T-helper 2 cell treated with Interferon-gamma antibody and Interleukin-4, amounts not matched to agents 5 μg/mL and 100 μg/mL, for 36 hours (primary cell): ENCODE measurements around the gene NIN.

Experiments
- DNase-seq: peaks from one replicate; pipeline ENCODE4 v3.0.0; 2021; ENCODE audit warnings: low spot score
- H3K27ac Mint-ChIP-seq: one replicate; pipeline ENCODE4 v1.8.0; 2021; ENCODE audit warnings: mild to moderate bottlenecking, mixed read lengths
- H3K27me3 Mint-ChIP-seq: one replicate; pipeline ENCODE4 v1.8.0; 2021; ENCODE audit warnings: low read depth, mixed read lengths
- H3K36me3 Mint-ChIP-seq: one replicate; pipeline ENCODE4 v1.8.0; 2021; ENCODE audit warnings: low read depth, mixed read lengths
- H3K4me1 Mint-ChIP-seq: one replicate; pipeline ENCODE4 v1.8.0; 2021; ENCODE audit warnings: low read depth, mixed read lengths
- H3K4me3 Mint-ChIP-seq: one replicate; pipeline ENCODE4 v1.8.0; 2022; ENCODE audit warnings: mild to moderate bottlenecking, moderate library complexity, mixed read lengths
- H3K9me3 Mint-ChIP-seq: one replicate; pipeline ENCODE4 v1.8.0; 2021; ENCODE audit warnings: mixed read lengths

NIN gene

GRCh38 chr14:50763382-50764007, 67.5 kb downstream of the NIN start:
- Mint-ChIP-seq H3K4me1 (peaks cover 8% of the 10 kb centered on the region), H3K27ac (no peak overlapping the region), H3K27me3 (no peaks in the 10 kb centered on the region), H3K36me3 (peaks cover 69% of the 10 kb centered on the region), H3K4me3 (no peak overlapping the region), H3K9me3 (no peaks in the 10 kb centered on the region)
- DNase-seq: no peak

DNA sequence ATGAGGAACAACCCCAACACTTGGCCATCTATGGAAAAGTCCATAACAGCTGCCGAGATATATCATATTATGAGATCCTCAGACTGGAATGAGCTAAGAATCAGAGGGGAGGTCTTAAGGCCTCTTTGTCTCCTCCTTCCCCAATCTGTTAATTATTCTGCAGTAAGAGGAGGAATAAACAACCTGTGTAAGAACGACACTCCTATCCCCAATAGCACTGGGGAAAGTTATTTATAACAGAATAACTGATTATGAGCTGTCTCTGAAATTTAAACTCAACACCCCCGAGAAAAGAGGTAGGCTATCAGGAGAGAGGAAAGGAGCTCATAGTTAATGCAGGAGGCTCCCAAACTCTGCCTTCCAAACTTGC, 68.0 kb downstream of the NIN start:
- no peak overlapping the region for H3K27ac Mint-ChIP-seq
- H3K27me3 Mint-ChIP-seq: no peaks in the 10 kb centered on the region
- peaks cover 63% of the 10 kb centered on the region for H3K36me3 Mint-ChIP-seq
- no peak overlapping the region for H3K4me3 Mint-ChIP-seq
- H3K4me1 Mint-ChIP-seq: peaks cover 8% of the 10 kb centered on the region
- no peaks in the 10 kb centered on the region for H3K9me3 Mint-ChIP-seq
- no peak for DNase-seq

GRCh38 chr14:50762001-50762930, 68.7 kb downstream of the NIN start:
- H3K9me3 Mint-ChIP-seq: no peaks in the 10 kb centered on the region
- peak; percentile 69 for DNase-seq
- H3K27me3 Mint-ChIP-seq: no peaks in the 10 kb centered on the region
- no peak overlapping the region for H3K27ac Mint-ChIP-seq
- H3K4me3 Mint-ChIP-seq: no peak overlapping the region
- peaks cover 8% of the 10 kb centered on the region for H3K4me1 Mint-ChIP-seq
- peaks cover 63% of the 10 kb centered on the region for H3K36me3 Mint-ChIP-seq

GRCh38 chr14:50759800-50760543, 71.0 kb downstream of the NIN start:
- no peak overlapping the region for H3K4me3 Mint-ChIP-seq

DNA sequence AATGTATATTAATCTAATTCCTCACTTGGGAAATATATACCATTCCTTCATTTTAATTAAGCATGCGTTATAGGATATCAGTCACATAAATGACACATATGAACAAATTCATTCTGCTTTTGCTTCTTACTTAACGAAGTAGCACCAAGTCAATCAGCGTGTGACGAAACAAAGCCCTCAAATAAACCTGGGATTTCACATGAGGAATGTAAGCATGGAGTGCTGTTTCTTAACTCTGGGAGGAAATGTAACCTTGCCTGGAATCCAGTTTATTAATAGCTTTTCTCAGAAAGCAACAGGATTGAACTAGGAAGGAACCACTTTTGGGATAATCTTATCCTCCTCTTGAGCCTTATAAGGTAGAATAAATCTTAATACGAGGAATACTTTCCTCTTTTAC, 72.0 kb downstream of the NIN start:
- peaks cover 46% of the 10 kb centered on the region for H3K36me3 Mint-ChIP-seq
- H3K9me3 Mint-ChIP-seq: no peaks in the 10 kb centered on the region
- peaks cover 8% of the 10 kb centered on the region for H3K4me1 Mint-ChIP-seq
- H3K4me3 Mint-ChIP-seq: no peak overlapping the region
- no peaks in the 10 kb centered on the region for H3K27me3 Mint-ChIP-seq
- no peak overlapping the region for H3K27ac Mint-ChIP-seq
- no peak for DNase-seq

More at GRCh38 chr14:50759800-50760543, 71.0 kb downstream of the NIN start:
- Mint-ChIP-seq H3K4me1 (peaks cover 8% of the 10 kb centered on the region), H3K36me3 (peaks cover 51% of the 10 kb centered on the region), H3K9me3 (no peaks in the 10 kb centered on the region), H3K27ac (no peak overlapping the region), H3K27me3 (no peaks in the 10 kb centered on the region)
- DNase-seq: no peak

- DNase-seq: no peak
- H3K4me3 Mint-ChIP-seq: no peak overlapping the region
- H3K4me1 Mint-ChIP-seq: peaks cover 8% of the 10 kb centered on the region
- H3K9me3 Mint-ChIP-seq: no peaks in the 10 kb centered on the region
- H3K27me3 Mint-ChIP-seq: no peaks in the 10 kb centered on the region
- peaks cover 46% of the 10 kb centered on the region for H3K36me3 Mint-ChIP-seq
- H3K27ac Mint-ChIP-seq: no peak overlapping the region
Observed at GRCh38 chr14:50758305-50758704, 72.7 kb downstream of the NIN start.

DNA sequence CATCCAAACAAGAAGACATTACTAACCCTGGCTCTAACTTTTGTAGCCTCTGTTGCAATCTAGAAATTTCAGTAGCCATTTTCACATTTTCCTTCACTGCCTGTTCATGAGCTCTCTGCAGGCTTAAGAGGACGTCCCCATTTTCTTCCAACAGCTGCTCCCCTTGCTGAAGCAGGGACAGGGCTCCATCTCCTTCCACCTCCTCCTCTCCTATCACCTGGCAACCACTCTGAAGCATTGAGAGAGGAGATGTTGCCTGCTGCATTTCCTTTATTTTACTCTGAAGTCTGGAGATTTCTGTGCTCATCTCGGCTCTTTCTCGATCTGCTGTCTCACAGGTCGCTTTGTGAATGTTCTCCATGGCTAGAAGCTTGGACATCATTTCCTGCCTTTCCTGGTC, 73.3 kb downstream of the NIN start:
- H3K27ac Mint-ChIP-seq: no peak overlapping the region
- no peaks in the 10 kb centered on the region for H3K27me3 Mint-ChIP-seq
- no peak overlapping the region for H3K4me3 Mint-ChIP-seq
- peaks cover 6% of the 10 kb centered on the region for H3K4me1 Mint-ChIP-seq
- H3K9me3 Mint-ChIP-seq: no peaks in the 10 kb centered on the region
- H3K36me3 Mint-ChIP-seq: peaks cover 43% of the 10 kb centered on the region
- DNase-seq: no peak

- DNase-seq: no peak
- H3K27me3 Mint-ChIP-seq: no peaks in the 10 kb centered on the region
- peaks cover 3% of the 10 kb centered on the region for H3K4me1 Mint-ChIP-seq
- H3K4me3 Mint-ChIP-seq: no peak overlapping the region
- H3K27ac Mint-ChIP-seq: no peak overlapping the region
- H3K36me3 Mint-ChIP-seq: peaks cover 40% of the 10 kb centered on the region
- H3K9me3 Mint-ChIP-seq: no peaks in the 10 kb centered on the region
Observed at GRCh38 chr14:50756300-50756699, 74.7 kb downstream of the NIN start.

DNA sequence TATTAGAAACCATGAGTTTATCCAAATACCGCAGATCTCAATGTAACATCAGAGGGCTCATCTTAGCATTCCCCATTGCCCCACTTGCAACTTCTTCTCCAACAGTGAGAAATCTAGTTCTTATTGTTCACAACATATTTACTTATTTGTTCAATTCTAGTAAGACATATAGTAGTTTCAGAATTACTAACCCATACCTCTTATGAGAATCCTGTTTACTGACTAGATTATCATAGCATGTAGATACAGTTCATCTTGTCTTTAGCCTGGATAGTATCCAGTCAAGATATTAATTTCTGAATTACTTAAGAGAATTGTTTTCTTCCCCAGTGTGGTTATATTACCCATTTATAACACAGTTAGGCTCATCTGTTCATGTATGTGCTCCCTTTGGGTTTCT, 80.6 kb downstream of the NIN start:
- no peak for DNase-seq
- Mint-ChIP-seq H3K27ac (no peak overlapping the region), H3K36me3 (peaks cover 69% of the 10 kb centered on the region), H3K4me3 (no peak overlapping the region), H3K9me3 (no peaks in the 10 kb centered on the region), H3K27me3 (no peaks in the 10 kb centered on the region), H3K4me1 (peaks cover 21% of the 10 kb centered on the region)

DNA sequence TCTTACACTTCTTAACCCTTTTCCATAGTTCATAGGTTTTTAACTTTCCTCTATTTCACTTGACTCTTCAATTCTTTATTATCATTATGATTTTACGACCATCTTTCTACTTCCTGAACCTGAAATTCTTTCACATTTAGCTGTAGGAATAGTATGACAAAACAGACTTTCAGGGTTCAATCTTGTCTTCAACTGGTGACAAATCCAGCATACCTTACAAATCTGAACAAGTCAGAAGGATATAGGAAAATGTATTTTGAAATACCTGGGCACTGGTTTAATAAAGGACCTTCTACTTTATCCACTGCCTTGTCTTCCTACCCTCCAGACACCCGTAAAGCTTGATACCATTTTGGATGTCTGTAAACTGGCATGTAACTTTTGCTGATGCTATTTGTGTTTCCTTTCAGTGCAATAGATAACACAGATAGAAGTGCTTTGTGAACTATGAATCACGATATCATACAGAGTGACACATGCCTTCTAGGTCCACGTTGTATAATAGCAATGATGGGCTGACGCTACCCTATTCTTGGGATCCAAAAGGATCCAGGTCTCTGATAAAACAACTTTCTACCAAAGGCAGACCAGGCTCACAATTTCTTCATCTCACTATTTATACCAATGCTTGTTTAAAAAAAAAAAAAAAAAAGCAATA, 85.4 kb downstream of the NIN start:
- no peak for DNase-seq
- no peaks in the 10 kb centered on the region for H3K27me3 Mint-ChIP-seq
- H3K4me3 Mint-ChIP-seq: no peak overlapping the region
- peaks cover 71% of the 10 kb centered on the region for H3K36me3 Mint-ChIP-seq
- H3K9me3 Mint-ChIP-seq: no peaks in the 10 kb centered on the region
- H3K4me1 Mint-ChIP-seq: peaks cover 24% of the 10 kb centered on the region
- no peak overlapping the region for H3K27ac Mint-ChIP-seq

DNA sequence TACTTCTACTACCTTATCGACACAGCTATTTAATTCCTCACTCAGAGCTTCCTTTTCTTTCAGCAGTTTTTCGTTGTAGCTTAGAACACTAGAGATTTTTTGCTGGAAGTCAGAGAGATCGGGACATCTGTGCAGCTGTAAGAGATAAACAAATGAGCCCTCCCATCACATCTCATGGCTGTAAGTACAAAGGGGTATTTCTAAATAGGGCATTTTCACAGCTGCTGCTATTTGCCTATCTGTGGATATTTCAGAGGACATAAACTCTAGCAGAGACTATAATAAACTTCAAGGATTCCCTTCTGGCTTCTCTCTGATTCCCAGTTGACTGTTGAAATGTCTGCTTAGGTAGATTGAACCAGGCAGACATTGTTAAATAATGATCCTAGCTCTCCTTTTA, 86.7 kb downstream of the NIN start:
- Mint-ChIP-seq H3K4me3 (no peak overlapping the region), H3K27me3 (no peaks in the 10 kb centered on the region), H3K9me3 (no peaks in the 10 kb centered on the region), H3K4me1 (peaks cover 27% of the 10 kb centered on the region), H3K36me3 (peaks cover 70% of the 10 kb centered on the region), H3K27ac (no peak overlapping the region)
- DNase-seq: no peak

DNA sequence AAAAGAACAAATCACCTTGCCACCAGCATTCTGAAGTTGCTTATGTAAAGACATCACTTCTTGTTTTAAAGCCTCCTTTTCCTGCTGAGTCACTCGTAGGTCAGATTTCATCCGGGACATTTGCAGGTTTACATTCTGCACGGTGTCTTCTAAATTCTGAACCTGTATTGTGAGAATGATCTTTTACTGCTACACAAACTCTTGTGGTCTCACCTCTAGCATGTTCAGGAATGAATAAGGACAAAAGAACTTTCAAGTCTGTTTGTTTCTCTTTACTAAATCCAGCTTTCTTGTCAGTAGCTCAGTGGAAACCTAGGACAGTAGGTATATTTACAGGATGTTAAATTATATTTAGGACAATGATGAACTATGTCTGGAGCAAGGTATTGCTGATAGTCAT, 89.4 kb downstream of the NIN start:
- peak; percentile 24 for DNase-seq
- peak overlapping the region; percentile 75 for H3K27ac Mint-ChIP-seq
- H3K4me1 Mint-ChIP-seq: peaks cover 28% of the 10 kb centered on the region
- H3K36me3 Mint-ChIP-seq: peaks cover 62% of the 10 kb centered on the region
- H3K9me3 Mint-ChIP-seq: no peaks in the 10 kb centered on the region
- no peak overlapping the region for H3K4me3 Mint-ChIP-seq
- no peaks in the 10 kb centered on the region for H3K27me3 Mint-ChIP-seq

DNA sequence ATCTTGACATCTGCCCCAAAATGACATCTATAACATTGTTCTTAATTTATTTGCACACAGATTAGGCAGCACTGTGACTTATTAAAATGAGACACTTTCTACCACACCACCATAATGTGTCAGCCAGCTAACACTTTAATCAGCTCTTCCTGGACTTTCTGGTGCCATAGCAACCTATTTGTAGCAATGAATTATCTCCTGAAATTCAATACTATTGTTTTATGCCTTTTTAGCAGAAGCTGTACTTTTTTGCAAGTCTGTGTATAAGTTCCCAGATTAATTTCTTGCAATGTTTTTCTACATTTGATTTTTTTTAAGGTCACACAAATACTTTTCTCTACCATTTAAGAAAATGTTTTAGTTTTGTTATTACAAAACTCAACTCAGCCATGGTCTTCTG, 90.1 kb downstream of the NIN start:
- Mint-ChIP-seq H3K27ac (peak overlapping the region; percentile 73), H3K4me3 (peak overlapping the region; percentile 63), H3K9me3 (no peaks in the 10 kb centered on the region), H3K36me3 (peaks cover 59% of the 10 kb centered on the region), H3K27me3 (no peaks in the 10 kb centered on the region), H3K4me1 (peaks cover 28% of the 10 kb centered on the region)
- no peak for DNase-seq
